Liver (tissue), 3 donors: ENCODE data around the gene UNC13C.

Experiments used
- CTCF ChIP-seq: fragments of 150-350 bp; IDR thresholded peaks from 2 replicates; pipeline ENCODE4 v1.5.1; 2017; ENCODE audit warnings: improper control_type of control experiment, low read depth, low read length; ENCODE audit not compliant: missing input control
- MAX ChIP-seq: IDR thresholded peaks from 2 replicates; pipeline ENCODE4 v1.6.1; 2016; ENCODE audit warnings: antibody characterized with exemption
- RXRA ChIP-seq, 2 donors: IDR thresholded peaks; 2 replicates each; pipeline ENCODE4 v1.6.1; 2017 to 2018; ENCODE audit warnings: antibody characterized with exemption in 2 of 2, mild to moderate bottlenecking in 1 of 2
- SP1 ChIP-seq: IDR thresholded peaks from 2 replicates; pipeline ENCODE4 v1.6.1; 2018; ENCODE audit warnings: antibody characterized with exemption, mild to moderate bottlenecking
- donor health status: healthy.
- donor health status: healthy.

- TF ChIP-seq CTCF (no peak), MAX (no peak), SP1 (no peak), RXRA (IDR thresholded peaks at IDR 0.05) (no peak)
Measured at GRCh38 chr15:54571576-54571975, 593.3 kb downstream of the UNC13C start.
